ENCODE measurements around the gene SLC66A3.

- TF ChIP-seq CTCF (IDR thresholded peaks at IDR 0.05; ENCODE audit: insufficient read depth, low read length, poor library complexity, severe bottlenecking) (no peak), EZH2phosphoT487 (conservative IDR thresholded peaks at IDR 0.05; ENCODE audit: low read length) (no peak)
These were observed 21.9 kb upstream of the SLC66A3 start for GRCh38 chr2:11133238-11133935.

Measured in SU-DHL-6 (cell line).